IMR-90 (cell line): Measurements from ENCODE around the gene MT1A. TPM values are rescaled to one million over a fixed set of nuclear protein-coding genes. Genes with fewer than 3 reads are reported as not detected.

Experiments used
- ATAC-seq: fragments of 200-7000 bp; cut with Tn5 transposase; 2 replicates; pipeline ENCODE4 v1.9.1; 2020; ENCODE audit warnings: low read depth, mild to moderate bottlenecking, moderate library complexity
- BruUV-seq: library from RNA; stranded (reverse); fragments of 400-500 nt; replicated peaks from 2 replicates; lab custom pipeline; 2021; lab: Mats Ljungman, UMichigan
- CTCF ChIA-PET: fragments of 300-600 bp; formaldehyde crosslinking; extraction: SDS; loops from one replicate; lab custom pipeline; 2021; ENCODE audit warnings: antibody characterized with exemption; lab: Yijun Ruan, JAX
- POLR2A ChIA-PET: fragments of 300-600 bp; sonication (Branson Sonifier 250); formaldehyde crosslinking; loops from one replicate; lab custom pipeline; 2022; ENCODE audit warnings: antibody characterized with exemption; ENCODE audit not compliant: unreplicated experiment; lab: Charles Lee
- DNase-seq: peaks from one replicate; pipeline ENCODE4 v3.0.0; 2013
- H2AFZ ChIP-seq: replicated peaks from 2 replicates; pipeline ENCODE3; 2013; ENCODE audit warnings: low read length, mild to moderate bottlenecking; ENCODE audit not compliant: poor library complexity
- H2AK5ac ChIP-seq: 2 replicates; pipeline ENCODE4 v1.6.1; 2013; ENCODE audit warnings: low read depth, low read length, inconsistent platforms
- H2AK9ac ChIP-seq: replicated peaks from 2 replicates; pipeline ENCODE3; 2013; ENCODE audit warnings: mild to moderate bottlenecking, low read depth, low read length, moderate library complexity; ENCODE audit not compliant: poor library complexity
- H2BK120ac ChIP-seq: 2 replicates; pipeline ENCODE4 v1.6.1; 2013; ENCODE audit warnings: low read depth, low read length, inconsistent platforms
- H2BK15ac ChIP-seq: 3 replicates; pipeline ENCODE4 v1.6.1; 2013; ENCODE audit warnings: low read depth, low read length, inconsistent platforms
- H2BK20ac ChIP-seq: 2 replicates; pipeline ENCODE4 v1.6.1; 2013; ENCODE audit warnings: low read depth, mild to moderate bottlenecking, inconsistent platforms, low read length, moderate library complexity
- H2BK5ac ChIP-seq: 2 replicates; pipeline ENCODE4 v1.6.1; 2013; ENCODE audit warnings: mild to moderate bottlenecking, low read depth, low read length, inconsistent platforms; ENCODE audit not compliant: poor library complexity, severe bottlenecking
- H3K14ac ChIP-seq: replicated peaks from 2 replicates; pipeline ENCODE4 v1.6.1; 2013; ENCODE audit warnings: low read depth, low read length, inconsistent platforms
- H3K18ac ChIP-seq: 2 replicates; pipeline ENCODE4 v1.6.1; 2013; ENCODE audit warnings: low read depth, low read length, control low read depth
- H3K23ac ChIP-seq: 2 replicates; pipeline ENCODE4 v1.6.1; 2013; ENCODE audit warnings: low read depth, low read length, inconsistent platforms
- H3K27ac ChIP-seq: 2 replicates; pipeline ENCODE4 v1.5.1; 2013; ENCODE audit warnings: mild to moderate bottlenecking, control low read depth, low read length; ENCODE audit not compliant: insufficient read depth
- H3K27me3 ChIP-seq: 2 replicates; pipeline ENCODE4 v1.6.1; 2013; ENCODE audit warnings: low read length; ENCODE audit not compliant: control insufficient read depth, insufficient read depth
- H3K36me3 ChIP-seq: 2 replicates; pipeline ENCODE4 v1.6.1; 2013; ENCODE audit warnings: low read length, mixed read lengths; ENCODE audit not compliant: control insufficient read depth, insufficient read depth
- H3K4ac ChIP-seq: 2 replicates; pipeline ENCODE4 v1.6.1; 2013; ENCODE audit warnings: low read depth, low read length, inconsistent platforms
- H3K4me1 ChIP-seq: 2 replicates; pipeline ENCODE4 v1.6.1; 2013; ENCODE audit warnings: low read length, mixed read lengths; ENCODE audit not compliant: control insufficient read depth, insufficient read depth
- H3K4me2 ChIP-seq: 2 replicates; pipeline ENCODE4 v1.6.1; 2013; ENCODE audit warnings: low read depth, mild to moderate bottlenecking, control low read depth, low read length, moderate library complexity
- H3K4me3 ChIP-seq: 2 replicates; pipeline ENCODE4 v1.5.1; 2013; ENCODE audit warnings: low read depth, mild to moderate bottlenecking, control low read depth, low read length, moderate library complexity; ENCODE audit not compliant: insufficient read depth
- H3K56ac ChIP-seq: 2 replicates; pipeline ENCODE4 v1.6.1; 2013; ENCODE audit warnings: low read length, inconsistent platforms; ENCODE audit not compliant: insufficient read depth; ENCODE audit errors: extremely low read depth
- H3K79me1 ChIP-seq, 2 experiments: 2 replicates each; pipeline ENCODE4 v1.6.1; 2013; ENCODE audit warnings: low read length in 2 of 2, inconsistent platforms in 1 of 2, low read depth in 1 of 2
- H3K9ac ChIP-seq: 2 replicates; pipeline ENCODE4 v1.6.1; 2013; ENCODE audit warnings: low read depth, low read length, control low read depth
- H3K9me1 ChIP-seq: 2 replicates; pipeline ENCODE4 v1.6.1; 2013; ENCODE audit warnings: low read length, inconsistent platforms; ENCODE audit not compliant: insufficient read depth
- H3K9me3 ChIP-seq: 2 replicates; pipeline ENCODE4 v1.6.1; 2013; ENCODE audit warnings: low read length; ENCODE audit not compliant: control insufficient read depth, insufficient read depth
- H4K20me1 ChIP-seq: 2 replicates; pipeline ENCODE4 v1.6.1; 2013; ENCODE audit warnings: low read length, inconsistent platforms; ENCODE audit not compliant: insufficient read depth
- H4K5ac ChIP-seq: 2 replicates; pipeline ENCODE4 v1.6.1; 2013; ENCODE audit warnings: mild to moderate bottlenecking, low read depth, low read length, control low read depth
- H4K8ac ChIP-seq, 2 experiments: 2 replicates each; pipeline ENCODE4 v1.6.1; 2013; ENCODE audit warnings: low read depth in 2 of 2, low read length in 2 of 2, control low read depth in 1 of 2, inconsistent platforms in 1 of 2
- H4K91ac ChIP-seq: 2 replicates; pipeline ENCODE4 v1.6.1; 2013; ENCODE audit warnings: low read depth, low read length, inconsistent platforms; ENCODE audit not compliant: insufficient read depth
- BHLHE40 ChIP-seq: fragments of 150-350 bp; IDR thresholded peaks from 2 replicates; pipeline ENCODE4 v1.6.1; 2016; ENCODE audit warnings: mild to moderate bottlenecking, low read depth, low read length
- MAZ ChIP-seq: IDR thresholded peaks from 2 replicates; pipeline ENCODE4 v1.6.1; 2012; ENCODE audit warnings: low read depth, mild to moderate bottlenecking, low read length, improper control_type of control experiment, moderate library complexity, borderline replicate concordance
- MXI1 ChIP-seq: IDR thresholded peaks from 2 replicates; pipeline ENCODE4 v1.6.1; 2012; ENCODE audit warnings: low read depth, mild to moderate bottlenecking, low read length, moderate library complexity, borderline replicate concordance
- NFE2L2 ChIP-seq: fragments of 150-350 bp; IDR thresholded peaks from 2 replicates; pipeline ENCODE4 v1.6.1; 2016; ENCODE audit warnings: low read depth, mild to moderate bottlenecking, low read length
- WGBS, 2 experiments: methylation state at CpG; one replicate each; pipeline versions ENCODE4 v1.1.5 to v1.1.7; 2013; ENCODE audit warnings: missing lambda C conversion rate in 2 of 2; ENCODE audit not compliant: insufficient read length in 1 of 2; ENCODE audit errors: extremely low coverage in 2 of 2; 5-methylcytosine and 5-hydroxymethylcytosine counted together
- dilution Hi-C: fragments of 300-500 bp; cut with HindIII; formaldehyde crosslinking; loops from one replicate; pipeline ENCODE4 v1.14.3; 2018; ENCODE audit warnings: low sequenced_read_pairs; ENCODE audit not compliant: unreplicated experiment
- in situ Hi-C: fragments of 300-500 bp; cut with MboI; formaldehyde crosslinking; loops from 3 replicates; pipeline ENCODE4 v1.14.3; 2019; ENCODE audit warnings: low sequenced_read_pairs, inconsistent platforms, mixed read lengths
- intact Hi-C: fragments of 100-400 bp; cut with micrococcal nuclease; formaldehyde crosslinking; loops from 2 replicates; pipeline ENCODE4 v1.10.0; 2022
- polyA plus RNA-seq, 3 experiments: library from polyadenylated mRNA; depleted of rRNA; stranded (reverse); fragments of >200 nt; gene quantifications; 2 replicates each; pipeline ENCODE4 v1.2.3, GENCODE V29; 2012; ENCODE audit warnings: low replicate concordance in 1 of 3
- total RNA-seq: library from RNA; depleted of rRNA; stranded (reverse); fragments of >200 nt; gene quantifications from 2 replicates; pipeline ENCODE4 v1.2.3, GENCODE V29; 2012
- TF ChIP-seq, protein P1 (sequence below): fragments of 150-350 bp; IDR thresholded peaks from 2 replicates; pipeline ENCODE4 v1.6.1; 2017; ENCODE audit warnings: mild to moderate bottlenecking, antibody characterized with exemption, low read length, low read depth

Gene MT1A
- total and polyA plus RNA-seq, 2 of the 4 experiments (the other 2 are of a cell fraction): 1.6 TPM; not detected in 1

DNA sequence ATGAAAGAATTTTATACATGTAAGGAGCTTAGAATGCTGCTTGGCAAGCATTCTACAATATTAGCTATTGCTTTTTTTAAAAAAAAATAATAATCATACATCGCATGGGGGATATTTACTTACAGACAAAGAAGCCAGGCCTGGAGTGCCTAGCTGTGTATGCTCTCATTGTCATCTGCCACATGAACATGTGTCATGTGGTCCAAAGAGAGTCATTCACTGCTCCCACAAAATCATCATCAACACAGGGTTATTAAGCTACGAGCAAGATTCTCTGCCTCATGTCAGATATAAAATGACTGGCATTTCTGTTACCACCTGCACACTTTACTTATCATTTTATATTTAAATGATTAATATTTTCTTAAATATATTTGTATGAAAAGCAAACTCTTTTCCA is 14.8 kb upstream of the MT1A start:
- dilution Hi-C loops: no loop called here
- POLR2A ChIA-PET: no interaction called here
- peaks cover 3 to 13% of the 10 kb centered on the region in 2 experiments; a peak in 3 of 4 replicates for H3K79me1 ChIP-seq

More for the DNA sequence above, 14.8 kb upstream of the MT1A start:
- Histone ChIP-seq H2AK9ac (no peak overlapping the region), H3K56ac (no peak overlapping the region), H3K14ac (no peak overlapping the region), H3K4ac (no peak overlapping the region), H3K9ac (no peak overlapping the region), H3K36me3 (no peaks in the 10 kb centered on the region), H3K18ac (no peak overlapping the region), H3K27ac (no peak overlapping the region), H4K8ac (no peak overlapping the region), H2BK15ac (no peak overlapping the region), H2AFZ (no peak overlapping the region), H2AK5ac (no peak overlapping the region), H2BK20ac (no peak overlapping the region), H2BK5ac (no peak overlapping the region), H3K27me3 (no peaks in the 10 kb centered on the region), H3K23ac (no peak overlapping the region), H3K4me1 (peaks cover 17% of the 10 kb centered on the region), H3K4me2 (no peak overlapping the region), H4K20me1 (no peaks in the 10 kb centered on the region), H4K5ac (no peak overlapping the region), H3K4me3 (no peak overlapping the region), H4K91ac (no peak overlapping the region), H2BK120ac (no peak overlapping the region), H3K9me1 (peaks cover 8% of the 10 kb centered on the region; the same call in 1 of the 2 replicates), H3K9me3 (no peaks in the 10 kb centered on the region)
- BruUV-seq: no TSS peak
- WGBS, 2 experiments: no CpG with 5 or more reads among the region's 2 CpGs
- ATAC-seq: no peak
- in situ Hi-C loops (no loop called here), intact Hi-C loops (no loop called here)
- TF ChIP-seq MXI1: no peak
- no peak for TF ChIP-seq NFE2L2
- TF ChIP-seq, protein P1, sequence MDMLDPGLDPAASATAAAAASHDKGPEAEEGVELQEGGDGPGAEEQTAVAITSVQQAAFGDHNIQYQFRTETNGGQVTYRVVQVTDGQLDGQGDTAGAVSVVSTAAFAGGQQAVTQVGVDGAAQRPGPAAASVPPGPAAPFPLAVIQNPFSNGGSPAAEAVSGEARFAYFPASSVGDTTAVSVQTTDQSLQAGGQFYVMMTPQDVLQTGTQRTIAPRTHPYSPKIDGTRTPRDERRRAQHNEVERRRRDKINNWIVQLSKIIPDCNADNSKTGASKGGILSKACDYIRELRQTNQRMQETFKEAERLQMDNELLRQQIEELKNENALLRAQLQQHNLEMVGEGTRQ: no peak
- no peak for TF ChIP-seq BHLHE40
- TF ChIP-seq MAZ: no peak
- CTCF ChIA-PET: no interaction called here
- no peak for DNase-seq
